Renal cortex interstitium (tissue), 11 donors: ENCODE data around the gene KRT76. TPM values are rescaled to one million over a fixed set of nuclear protein-coding genes. Genes with fewer than 3 reads are reported as not detected.
"Not testable (repeated sequence)": the region's sequence is repeated elsewhere in the genome, so short reads cannot be mapped to it uniquely, and the experiment has no call there.

Experiments
- DNase-seq, 11 donors: peaks; one replicate each; pipeline ENCODE4 v3.0.0-alpha.2; 2013; ENCODE audit warnings: low read depth in 9 of 11, low spot score in 4 of 11; ENCODE audit errors: extremely low read depth in 1 of 11
- polyA plus RNA-seq, 3 donors: library from polyadenylated mRNA; unstranded; fragments of 120-200 nt; gene quantifications; one replicate each; pipeline ENCODE4 v1.2.1, GENCODE V29; 2013; ENCODE audit not compliant: insufficient read length in 3 of 3

Gene KRT76
- polyA plus RNA-seq, 3 donors = not detected

DNA sequence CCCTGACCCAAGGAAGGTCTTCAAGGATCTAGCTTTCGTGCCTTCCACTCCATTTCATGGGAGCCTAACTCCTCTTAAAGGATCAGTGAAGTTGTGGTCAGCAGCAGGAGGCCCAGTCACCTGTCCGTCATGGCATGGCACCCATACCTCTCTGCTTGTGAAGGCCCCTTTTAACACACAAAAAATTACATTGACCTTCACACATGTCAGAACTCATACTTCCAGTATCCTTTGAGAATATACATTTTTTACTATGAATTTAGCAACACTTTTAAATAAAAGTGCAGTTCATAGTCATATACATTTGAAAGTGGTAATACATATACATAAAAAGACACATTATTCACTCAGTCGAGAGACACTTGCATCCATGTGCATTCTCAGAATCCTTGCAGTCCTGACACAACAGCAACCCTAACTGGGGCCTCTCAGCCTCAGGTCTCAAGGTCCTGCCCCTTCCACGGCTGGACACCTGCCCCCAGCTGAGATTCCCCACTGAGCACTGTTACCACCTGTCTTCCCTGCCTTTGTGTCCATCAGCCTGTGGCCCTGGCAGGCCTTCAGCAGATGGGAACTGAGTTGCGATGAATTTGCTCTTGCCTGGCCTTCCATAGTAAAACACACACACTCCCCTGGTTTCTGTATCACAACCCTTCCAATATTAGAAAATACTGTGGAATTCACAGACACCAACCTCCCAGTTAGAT lies 22.5 kb upstream of the KRT76 start:
- DNase-seq = no peak

DNA sequence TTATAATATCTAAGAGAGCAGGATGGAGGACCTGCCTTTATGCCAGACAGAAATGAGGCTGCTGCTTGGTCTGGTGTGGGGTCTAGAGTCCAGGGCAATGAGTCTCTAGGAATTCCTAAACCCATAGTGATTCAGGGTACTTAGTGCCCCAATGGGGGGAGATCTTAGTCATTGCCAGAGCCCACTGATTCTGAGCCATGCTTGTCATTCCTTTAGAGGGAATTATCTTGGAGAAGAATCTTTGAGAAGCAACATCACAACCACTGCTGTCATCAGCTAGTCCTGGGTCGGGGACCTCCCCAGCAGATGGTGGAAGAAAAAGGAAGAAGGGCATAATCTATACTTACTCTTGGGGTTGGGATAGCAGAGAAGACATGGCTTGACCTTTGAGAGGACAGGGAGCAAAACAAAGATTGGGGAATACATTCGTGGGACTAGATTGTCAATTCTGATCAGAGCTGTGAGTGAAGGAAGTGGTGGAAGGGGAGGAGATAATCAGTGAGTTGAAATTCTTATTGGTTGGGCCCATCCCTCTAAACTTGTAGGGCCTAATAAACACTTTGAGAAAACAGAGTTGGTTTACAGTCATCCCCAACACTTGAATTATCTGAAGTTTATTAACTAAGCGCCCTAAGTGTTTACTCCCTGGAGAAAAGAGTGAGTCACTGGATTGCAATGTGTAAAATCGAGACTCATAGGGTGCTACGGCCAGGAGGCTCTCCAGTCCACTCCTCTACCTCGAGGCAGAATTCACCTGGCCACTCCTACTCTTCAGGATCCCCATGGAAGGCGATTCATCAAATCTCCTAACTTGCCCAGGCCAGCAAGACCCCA lies 21.7 kb upstream of the KRT76 start:
- DNase-seq = no peak

DNA sequence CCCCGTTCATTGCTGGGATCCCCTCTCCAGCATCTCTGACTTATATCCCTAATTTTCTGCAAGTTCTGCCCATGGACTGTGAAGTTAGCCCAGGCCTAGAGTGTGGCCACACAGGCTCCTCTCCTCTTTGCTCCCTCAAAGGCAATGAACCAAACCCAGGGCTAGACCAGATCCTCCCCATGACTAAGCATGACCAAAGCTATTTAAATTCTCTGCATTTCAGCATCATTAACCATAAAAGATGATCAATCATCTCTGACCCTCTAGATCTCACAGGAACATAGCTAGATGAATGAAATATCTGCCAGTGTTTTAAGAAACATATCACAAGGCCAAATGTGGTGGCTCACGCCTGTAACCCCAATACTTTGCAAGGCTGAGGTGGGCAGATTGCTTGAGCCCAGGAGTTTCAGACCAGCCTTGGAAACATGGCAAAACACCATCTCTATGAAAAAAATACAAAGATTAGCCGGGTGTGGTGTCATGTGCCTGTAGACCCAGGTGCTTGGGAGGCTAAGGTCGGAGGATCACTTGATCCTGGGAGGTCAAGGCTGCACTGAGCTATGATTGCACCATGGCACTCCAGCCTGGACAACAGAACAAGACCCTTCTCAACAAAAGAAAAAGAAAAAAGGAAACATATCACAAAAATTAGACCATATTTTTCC lies 21.0 kb upstream of the KRT76 start:
- no peak for DNase-seq

DNA sequence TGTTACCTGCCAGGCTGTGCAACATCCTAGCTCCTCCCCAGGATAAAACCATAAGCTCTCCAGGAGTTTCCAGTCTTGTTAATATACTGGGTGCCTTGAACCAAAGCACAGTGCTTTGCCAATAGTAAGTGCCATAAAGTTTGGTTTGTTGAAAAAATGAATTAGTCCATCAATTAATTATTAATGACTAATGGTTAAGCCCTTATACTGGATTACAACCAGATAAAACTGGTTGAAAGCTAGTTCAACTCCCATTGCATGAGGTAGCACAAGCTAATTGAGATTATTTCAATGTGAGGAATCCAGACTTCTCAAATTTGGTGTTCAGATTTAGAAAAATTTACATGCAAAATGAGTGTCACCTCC lies 20.4 kb upstream of the KRT76 start:
- DNase-seq = no peak

DNA sequence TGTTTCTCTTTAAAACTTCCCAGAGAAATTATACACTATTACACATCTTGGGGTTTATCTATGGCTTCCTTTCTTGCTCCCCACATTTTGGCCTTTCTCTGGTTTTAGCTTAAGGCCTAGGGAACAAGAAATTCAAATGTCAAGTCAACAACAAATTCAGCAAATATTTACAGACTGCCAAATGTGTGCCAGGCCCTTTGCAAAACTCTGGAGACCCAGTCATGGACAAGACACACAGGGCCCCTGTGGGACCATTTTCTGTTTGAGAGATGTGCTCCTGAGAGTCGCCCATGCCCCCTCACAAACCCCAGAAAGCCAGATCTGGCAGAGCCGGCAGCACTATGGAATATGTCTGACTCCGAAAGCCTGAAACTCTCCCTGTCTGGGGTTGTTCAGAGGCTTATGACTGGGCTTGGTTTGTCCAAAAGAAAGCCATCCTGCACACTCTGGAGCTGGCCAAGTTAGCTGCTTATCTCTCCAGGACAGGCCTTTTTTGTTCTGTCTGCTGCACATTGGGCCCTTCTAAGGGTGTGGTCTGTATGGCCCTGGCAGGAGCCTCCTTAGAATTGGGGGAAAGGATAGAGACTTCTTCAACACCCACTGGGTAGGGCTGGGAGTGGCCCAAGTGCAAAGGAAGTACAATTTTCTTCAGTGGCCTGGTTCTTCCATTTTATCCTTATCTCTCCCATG lies 19.8 kb upstream of the KRT76 start:
- no peak for DNase-seq

DNA sequence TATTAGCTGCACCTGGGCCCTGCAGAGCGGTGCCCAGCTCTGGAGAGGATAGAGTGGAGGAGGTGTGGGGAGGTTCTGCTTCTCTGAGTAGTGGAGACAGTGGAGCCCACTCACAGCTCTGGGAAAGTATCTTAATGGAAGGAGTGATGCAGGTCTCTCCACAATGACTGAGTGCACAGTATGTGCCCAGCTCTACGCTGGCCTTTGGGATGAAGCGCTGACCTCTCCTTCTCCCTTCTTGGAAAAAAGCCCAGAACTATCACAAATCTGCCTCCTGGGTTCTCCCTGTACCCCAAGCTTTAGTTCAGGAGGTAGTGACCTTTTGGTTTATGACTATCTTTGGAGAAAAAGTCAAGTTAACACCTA lies 19.3 kb upstream of the KRT76 start:
- no peak for DNase-seq

DNA sequence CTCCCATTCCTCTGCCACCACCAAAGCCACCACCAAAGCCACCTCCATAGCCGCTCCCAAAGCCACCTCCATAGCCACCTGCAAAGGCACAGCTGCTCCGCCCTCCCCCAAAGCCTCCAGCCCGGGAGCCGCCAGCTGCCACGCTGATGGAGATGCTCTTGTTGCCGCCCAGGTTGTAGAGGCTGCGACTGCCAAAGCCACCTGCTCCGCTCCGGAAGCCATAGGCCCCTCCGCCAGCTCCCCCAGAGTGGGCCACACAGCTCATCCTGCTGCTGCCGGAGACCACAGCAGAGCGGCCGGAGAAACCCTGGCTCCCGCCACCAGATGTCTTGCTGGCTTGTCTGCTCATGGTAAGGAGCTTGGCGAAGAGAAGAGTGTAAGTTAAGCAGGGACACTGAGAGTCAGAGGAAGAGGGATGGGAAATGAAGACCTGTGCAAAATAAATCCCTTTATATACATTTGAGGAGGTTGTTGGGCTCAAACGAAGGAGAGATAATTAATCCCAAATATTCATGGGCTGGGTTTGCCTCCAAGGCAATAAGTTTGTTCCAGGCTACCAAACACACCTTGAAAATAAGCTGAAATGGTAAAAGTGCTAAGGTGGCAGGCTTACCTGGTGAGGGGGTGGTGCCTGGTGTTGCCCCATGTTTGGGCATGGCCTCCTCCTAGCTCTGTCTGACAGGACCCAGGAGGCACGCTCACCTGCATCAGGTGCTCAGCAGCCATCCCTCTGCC lies 18.7 kb upstream of the KRT76 start, which contains the start of gene KRT3:
Gene KRT3, minus strand, starts transcription at position 424 of the 735 bp plus-strand sequence. Its CDS starts 75 bp downstream, at position 349.
- no peak for DNase-seq

DNA sequence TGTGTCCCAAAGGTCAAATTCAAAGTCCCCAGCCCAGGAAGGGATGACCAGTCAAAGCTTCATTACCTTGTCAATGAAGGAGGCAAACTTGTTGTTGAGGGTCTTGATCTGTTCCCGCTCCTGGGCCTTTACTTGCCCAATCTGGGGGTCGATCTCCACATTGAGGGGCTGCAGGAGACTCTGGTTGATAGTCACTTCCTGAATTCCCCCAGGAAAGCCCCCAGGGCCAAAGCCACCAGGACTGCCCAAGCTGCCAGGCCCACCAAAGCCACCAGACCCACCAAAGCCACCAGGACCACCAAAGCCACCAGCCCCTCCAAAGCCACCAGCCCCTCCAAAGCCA lies 18.2 kb upstream of the KRT76 start:
- DNase-seq = not testable (repeated sequence)

DNA sequence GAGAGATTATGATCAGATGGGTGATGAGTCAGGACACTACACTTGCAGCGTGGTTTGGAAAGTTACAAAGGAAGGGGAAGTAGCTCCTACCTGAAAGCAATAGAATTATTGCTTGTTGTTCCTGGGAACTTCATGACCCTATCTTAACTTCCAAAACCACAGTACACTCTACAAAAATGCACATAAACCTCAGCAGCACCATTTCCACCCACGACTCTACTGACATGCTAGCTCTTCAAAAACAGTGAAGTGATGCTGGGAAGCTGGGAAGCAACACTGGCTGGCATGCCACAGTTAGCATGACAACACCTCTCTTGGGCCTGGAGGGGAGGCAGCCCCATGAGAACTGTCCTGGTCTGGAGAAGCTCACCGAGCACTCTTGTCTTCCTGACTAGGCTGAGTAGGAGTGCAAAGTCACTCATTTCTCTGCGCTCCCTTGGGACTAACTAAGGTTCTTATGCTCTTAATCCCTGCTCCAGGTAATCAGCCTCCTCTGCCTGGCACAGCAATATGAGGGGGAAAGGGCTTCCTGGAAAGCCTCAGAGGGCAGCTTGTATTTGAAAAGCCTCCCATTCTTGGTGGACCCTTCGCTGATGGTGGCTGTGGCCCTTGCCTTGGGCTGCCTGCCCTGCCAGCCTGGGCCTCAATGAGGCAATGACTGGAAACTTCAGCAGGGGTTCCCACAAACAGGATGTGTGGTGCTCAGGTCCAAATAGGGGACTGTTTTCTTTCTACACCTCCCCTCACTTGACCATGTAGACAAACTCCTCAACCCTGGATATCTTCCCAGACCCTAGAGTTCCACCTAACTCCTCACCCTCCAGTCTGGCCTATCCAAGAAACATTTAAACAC lies 17.6 kb upstream of the KRT76 start:
- no peak for DNase-seq

DNA sequence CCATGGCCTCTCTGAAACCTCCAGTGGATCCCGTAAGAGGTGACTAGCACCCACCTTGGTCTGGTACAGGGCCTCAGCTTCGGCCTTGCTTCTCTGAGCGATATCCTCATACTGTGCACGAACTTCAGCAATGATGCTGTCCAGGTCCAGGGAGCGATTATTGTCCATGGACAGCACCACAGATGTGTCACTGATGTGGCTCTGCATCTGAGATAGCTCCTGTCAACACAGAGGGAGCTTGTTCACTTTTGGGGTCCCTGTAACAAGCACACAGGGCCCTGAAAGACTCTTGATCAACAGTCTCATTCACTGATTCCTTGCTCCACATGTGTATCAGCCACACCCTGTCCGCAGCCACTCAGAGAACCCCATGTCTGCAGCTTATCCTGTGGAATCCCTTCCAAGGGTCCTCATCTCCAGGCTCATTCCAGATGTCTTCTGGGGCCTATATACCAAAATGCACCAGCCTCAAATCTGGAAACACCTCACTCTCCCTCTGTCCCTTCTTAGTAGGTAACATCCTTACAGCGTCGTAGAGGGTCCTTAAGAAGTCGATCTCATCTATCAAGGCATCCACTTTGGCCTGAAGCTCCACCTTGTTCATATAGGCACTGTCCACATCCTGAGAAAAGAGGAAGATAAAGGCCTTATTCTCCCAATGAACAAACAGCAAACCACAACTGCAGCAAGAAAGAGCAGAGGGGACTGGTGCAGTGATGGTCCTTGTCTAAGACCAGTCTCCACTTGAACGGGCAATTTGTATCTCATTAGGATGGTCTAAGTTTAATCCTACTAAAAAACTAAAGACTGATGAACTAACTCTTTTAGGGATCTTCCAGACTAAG lies 15.3 kb upstream of the KRT76 start:
- no peak for DNase-seq

DNA sequence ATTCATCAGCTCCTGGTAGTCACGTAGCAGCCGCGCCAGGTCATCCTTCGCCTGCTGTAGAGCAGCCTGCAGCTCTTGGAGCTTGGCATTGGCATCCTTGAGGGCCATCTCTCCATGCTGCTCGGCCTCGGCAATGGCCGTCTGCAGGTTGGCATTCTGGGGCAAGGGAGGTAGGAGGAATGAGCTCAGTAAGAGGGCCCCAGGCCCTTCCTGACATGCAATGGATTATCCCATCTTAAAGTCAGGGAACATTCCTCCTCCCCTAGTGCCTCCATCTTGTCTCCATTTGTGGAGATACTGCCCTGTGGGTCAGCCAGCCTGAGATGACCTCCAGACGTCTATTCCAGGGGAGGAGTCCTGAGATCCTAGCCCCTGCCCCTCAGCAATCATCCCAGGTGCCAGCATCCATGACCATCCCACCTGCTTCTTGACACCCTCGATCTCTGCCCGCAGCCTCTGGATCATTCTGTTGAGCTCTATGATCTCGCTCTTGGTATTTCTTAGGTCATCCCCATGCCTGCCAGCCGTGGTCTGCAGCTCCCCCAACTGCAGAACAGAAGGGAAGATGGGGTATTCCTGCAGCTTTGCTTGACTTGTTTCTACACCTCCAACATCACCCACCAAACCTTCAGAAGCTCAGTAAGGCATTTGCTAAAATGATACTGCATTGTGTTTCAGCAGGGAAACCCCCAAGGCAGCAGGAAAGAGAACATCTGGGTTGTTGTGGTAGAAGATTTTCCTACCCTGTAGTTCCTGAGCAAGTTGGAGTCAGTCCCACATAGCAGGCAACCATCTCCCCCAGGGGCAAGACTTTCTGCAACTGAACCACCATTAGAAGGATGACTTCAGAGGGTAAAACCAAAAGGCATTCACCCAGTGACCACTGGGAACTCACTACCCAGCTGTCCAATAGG lies 14.4 kb upstream of the KRT76 start:
- DNase-seq = no peak

DNA sequence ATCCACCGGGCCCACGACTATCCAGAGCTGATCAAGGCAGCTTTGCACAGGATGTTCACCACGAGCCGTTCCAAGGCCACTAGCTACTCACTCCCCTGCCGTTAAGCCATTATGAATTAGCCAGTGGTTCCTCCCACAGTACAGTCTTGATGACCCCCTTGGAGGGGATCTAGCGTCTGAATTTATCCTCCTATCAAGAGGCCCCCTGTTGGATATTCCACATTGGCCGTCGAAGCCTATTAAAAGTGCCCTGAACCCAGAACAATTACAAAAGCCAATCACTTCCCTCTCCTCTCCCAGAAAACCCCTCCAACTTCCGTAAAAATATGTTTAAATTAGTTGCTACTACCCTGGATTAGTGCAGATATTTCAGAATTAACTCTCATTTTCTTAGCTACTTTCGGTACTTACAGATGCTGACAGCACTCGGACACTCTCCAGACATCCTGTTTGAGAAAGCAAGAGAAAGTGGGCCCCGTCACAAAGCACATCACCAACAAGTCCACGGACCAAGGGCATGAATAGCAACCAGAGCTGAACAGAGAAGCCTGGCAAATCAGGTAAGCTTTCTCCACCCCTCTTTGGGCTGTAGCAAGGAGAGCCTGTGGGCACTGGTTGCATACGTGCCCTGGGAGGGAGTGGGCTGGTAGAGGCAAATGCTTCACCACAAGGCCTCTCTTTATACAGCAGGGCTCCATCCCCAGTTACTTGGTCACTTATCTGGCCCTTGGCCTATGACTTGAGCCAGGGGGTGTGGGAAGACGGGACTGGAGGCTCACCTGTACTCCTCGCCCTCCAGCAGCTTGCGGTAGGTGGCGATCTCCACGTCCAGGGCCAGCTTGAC lies 13.5 kb upstream of the KRT76 start:
- DNase-seq = no peak

DNA sequence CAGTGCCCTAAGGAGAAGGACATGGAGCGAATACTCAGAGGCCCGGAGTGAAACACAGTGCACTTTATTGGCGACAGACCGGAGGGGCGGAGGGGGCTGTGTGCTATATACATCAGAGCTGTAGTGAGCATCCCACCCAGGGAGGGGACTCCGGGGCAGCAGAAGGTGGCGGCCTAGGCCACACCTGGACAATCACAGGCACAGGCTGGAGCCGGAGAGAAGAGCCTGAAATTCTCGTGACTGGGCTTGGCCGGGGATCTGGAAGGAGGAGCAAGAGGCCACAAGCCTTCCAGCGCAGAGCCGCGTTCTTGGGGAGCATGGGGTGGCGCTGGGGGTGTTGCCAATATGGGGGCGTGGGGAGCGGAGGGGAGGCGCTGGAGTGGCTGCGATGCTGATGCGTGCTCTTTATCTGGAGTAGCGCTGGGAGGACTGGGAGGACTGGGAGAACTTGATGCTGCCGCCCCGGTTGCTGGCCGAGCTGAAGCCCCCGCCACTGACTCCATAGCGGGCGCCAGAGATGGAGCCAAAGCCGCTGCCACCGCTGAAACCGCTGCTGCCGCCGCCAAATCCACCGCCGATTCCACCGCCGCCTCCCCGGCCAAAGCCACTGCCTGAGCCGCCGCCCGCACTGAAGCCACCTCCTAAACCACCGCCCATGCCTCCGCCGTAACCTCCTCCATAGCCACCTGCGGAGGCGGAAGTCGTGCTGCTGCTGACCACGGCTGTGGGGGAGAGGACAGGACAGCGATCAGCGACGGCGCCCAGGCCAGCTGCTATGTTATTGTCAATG lies 12.7 kb upstream of the KRT76 start:
- DNase-seq = peak in 3 of 11 donors; percentile 8 to 15 (median 14)

DNA sequence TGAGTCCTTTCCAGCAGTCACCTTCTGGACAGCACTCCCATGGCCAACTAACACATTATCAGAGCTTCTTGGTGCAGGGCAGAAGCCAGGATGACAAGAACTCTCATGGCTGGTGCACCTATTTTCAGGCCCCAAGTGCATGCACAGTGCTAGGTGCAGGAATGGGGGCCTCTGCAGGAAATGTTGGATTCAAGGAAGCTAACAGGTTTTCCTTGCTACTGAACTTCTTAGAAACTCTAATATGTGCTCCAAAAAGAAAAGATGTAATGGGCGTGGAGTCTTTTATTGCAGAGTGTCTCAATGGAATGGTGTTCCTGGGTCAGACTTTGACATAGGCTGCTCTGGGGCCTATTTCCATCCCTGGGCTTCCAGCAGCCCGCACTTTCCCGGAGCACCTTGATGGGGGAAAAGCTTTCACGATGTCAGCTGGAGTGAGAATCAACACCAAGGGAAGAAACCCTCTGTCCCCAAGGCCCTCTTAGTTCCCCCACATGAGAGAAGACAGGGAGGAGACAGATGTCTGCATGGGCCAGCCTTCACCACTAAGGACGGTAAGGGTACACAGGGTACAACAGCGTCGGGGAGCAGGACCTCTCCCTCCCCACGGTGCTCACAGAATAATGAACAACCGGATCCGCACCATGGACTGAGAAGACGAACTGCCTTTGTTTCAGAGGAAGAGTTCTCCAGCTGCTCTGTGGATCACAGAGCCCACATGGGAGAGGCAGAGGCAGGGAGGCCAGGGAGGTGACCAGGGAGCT lies 11.9 kb upstream of the KRT76 start:
- no peak for DNase-seq
